Measurements from ENCODE around the gene LMBRD2. TPM values are rescaled to one million over a fixed set of nuclear protein-coding genes. Genes with fewer than 3 reads are reported as not detected.

LMBRD2 gene
- total RNA-seq, 1 experiment from 2014 or later, result 5.6 TPM

- DNase-seq (ENCODE audit: low spot score) (no peak), ATAC-seq (no peak)
- no peak overlapping the region for H3K4me3 Mint-ChIP-seq
- peaks cover 24% of the 10 kb centered on the region for H3K36me3 Mint-ChIP-seq
- ChIA-PET CTCF (interaction anchor here (1.0 kb wide), 1 partner anchor 19 kb away, joined by 4 read pairs; no protein-coding TSS in a partner anchor), POLR2A (no interaction called here)
- peaks cover 1% of the 10 kb centered on the region for H3K27me3 Mint-ChIP-seq (ENCODE audit: low read depth)
- no peak overlapping the region for H3K27ac Mint-ChIP-seq
- TF ChIP-seq ELF4 (CRISPR knock-in tag; IDR thresholded peaks at IDR 0.05; ENCODE audit: low read depth) (no peak), SMAD4 (CRISPR knock-in tag; IDR thresholded peaks at IDR 0.05) (no peak), E2F4 (CRISPR knock-in tag; IDR thresholded peaks at IDR 0.05; ENCODE audit: borderline replicate concordance, low read depth) (no peak)
- H3K9me3 Mint-ChIP-seq, result no peaks in the 10 kb centered on the region
- no peaks in the 10 kb centered on the region for H3K4me1 Mint-ChIP-seq
Observed at GRCh38 chr5:36059571-36060419, 91.9 kb downstream of the LMBRD2 start.

GRCh38 chr5:36058776-36059175, 92.9 kb downstream of the LMBRD2 start:
- Mint-ChIP-seq H3K9me3 (no peaks in the 10 kb centered on the region), H3K27me3 (ENCODE audit: low read depth) (no peaks in the 10 kb centered on the region), H3K4me3 (no peak overlapping the region), H3K4me1 (no peaks in the 10 kb centered on the region), H3K27ac (no peak overlapping the region), H3K36me3 (peaks cover 18% of the 10 kb centered on the region)
- POLR2A ChIA-PET, result no interaction called here
- CTCF ChIA-PET, result no interaction called here
- TF ChIP-seq ZMAT4 (CRISPR knock-in tag; IDR thresholded peaks at IDR 0.05) (no peak), JUN (CRISPR knock-in tag; IDR thresholded peaks at IDR 0.05) (no peak), ERG (CRISPR knock-in tag; IDR thresholded peaks at IDR 0.05) (no peak), ZNF263 (CRISPR knock-in tag; IDR thresholded peaks at IDR 0.05; ENCODE audit: low read depth) (no peak), MYBL2 (CRISPR knock-in tag; IDR thresholded peaks at IDR 0.05) (no peak), ZNF121 (CRISPR knock-in tag; IDR thresholded peaks at IDR 0.05) (no peak), CDX4 (CRISPR knock-in tag; IDR thresholded peaks at IDR 0.05; ENCODE audit: borderline replicate concordance) (no peak), TCF7 (CRISPR knock-in tag; IDR thresholded peaks at IDR 0.05; ENCODE audit: low read depth) (no peak)
- DNase-seq (ENCODE audit: low spot score) (no peak), ATAC-seq (no peak)

GRCh38 chr5:36057386-36057785, 94.3 kb downstream of the LMBRD2 start:
- Mint-ChIP-seq H3K36me3 (peaks cover 4% of the 10 kb centered on the region), H3K4me1 (no peaks in the 10 kb centered on the region), H3K27ac (no peak overlapping the region), H3K4me3 (no peak overlapping the region), H3K27me3 (ENCODE audit: low read depth) (no peaks in the 10 kb centered on the region), H3K9me3 (no peaks in the 10 kb centered on the region)
- CTCF ChIA-PET, result interaction anchor here (0.8 kb wide), 1 partner anchor 22 kb away, joined by 3 read pairs; no protein-coding TSS in a partner anchor
- ATAC-seq (no peak), DNase-seq (ENCODE audit: low spot score) (no peak)
- TF ChIP-seq AFF4 (CRISPR knock-in tag; IDR thresholded peaks at IDR 0.05; ENCODE audit: borderline replicate concordance) (no peak), SMAD4 (CRISPR knock-in tag; IDR thresholded peaks at IDR 0.05) (no peak), TCF7 (CRISPR knock-in tag; IDR thresholded peaks at IDR 0.05; ENCODE audit: low read depth) (no peak), ERG (CRISPR knock-in tag; IDR thresholded peaks at IDR 0.05) (no peak), HMGA2 (CRISPR knock-in tag; IDR thresholded peaks at IDR 0.05) (no peak), CTCF (IDR thresholded peaks at IDR 0.05) (no peak), ZMAT4 (CRISPR knock-in tag; IDR thresholded peaks at IDR 0.05) (no peak), MYBL2 (CRISPR knock-in tag; IDR thresholded peaks at IDR 0.05) (no peak)
- POLR2A ChIA-PET, result no interaction called here

All from WTC11 (cell line).